ENCODE measurements around the gene CPLX1. TPM values are rescaled to one million over a fixed set of nuclear protein-coding genes. Genes with fewer than 3 reads are reported as not detected.
"Not testable (repeated sequence)": the region's sequence is repeated elsewhere in the genome, so short reads cannot be mapped to it uniquely, and the experiment has no call there.

The CPLX1 gene
- total and polyA plus RNA-seq, 2 donors (not counting 1 experiment from before 2014, with no cell fraction given): 0.03 to 0.66 TPM

- DNase-seq (ENCODE audit: low read depth in 2 of 2); H3K4me1 ChIP-seq (ENCODE audit: control insufficient read depth, extremely low read depth, insufficient read depth, low read length); H3K27me3 ChIP-seq (ENCODE audit: control insufficient read depth, insufficient read depth, low read length); H3K4me2 ChIP-seq (ENCODE audit: extremely low read depth, insufficient read depth, low read length); H2AFZ ChIP-seq (ENCODE audit: low read length); H3K9me3 ChIP-seq (ENCODE audit: control insufficient read depth, insufficient read depth, low read depth, low read length); H3K9ac ChIP-seq (ENCODE audit: insufficient read depth, low read length); H3K4me3 ChIP-seq (replicated peaks in 1 of 4; ENCODE audit: control extremely low read depth in 1 of 4, insufficient read depth in 1 of 4, low read depth in 3 of 4, low read length in 4 of 4); H3K27ac ChIP-seq (ENCODE audit: insufficient read depth, low read length); H4K20me1 ChIP-seq (ENCODE audit: control insufficient read depth, extremely low read depth, insufficient read depth, low read length): not testable (repeated sequence)
- peaks cover 26% of the 10 kb centered on the region for H3K36me3 ChIP-seq (ENCODE audit: control insufficient read depth, insufficient read depth, low read length)
- peaks cover 86% of the 10 kb centered on the region for H3K79me2 ChIP-seq (ENCODE audit: control insufficient read depth, insufficient read depth, low read length)
Measured at GRCh38 chr4:774419-775092, 51.4 kb downstream of the CPLX1 start.

- Histone ChIP-seq H3K4me1 (ENCODE audit: control insufficient read depth, extremely low read depth, insufficient read depth, low read length) (no peaks in the 10 kb centered on the region), H3K36me3 (ENCODE audit: control insufficient read depth, insufficient read depth, low read length) (peaks cover 26% of the 10 kb centered on the region), H3K27ac (ENCODE audit: insufficient read depth, low read length) (no peak overlapping the region), H3K4me3 (replicated peaks in 1 of 4; ENCODE audit: control extremely low read depth in 1 of 4, insufficient read depth in 1 of 4, low read depth in 3 of 4, low read length in 4 of 4) (no peak overlapping the region), H3K9me3 (ENCODE audit: control insufficient read depth, insufficient read depth, low read depth, low read length) (no peaks in the 10 kb centered on the region), H3K4me2 (ENCODE audit: extremely low read depth, insufficient read depth, low read length) (no peak overlapping the region), H2AFZ (ENCODE audit: low read length) (no peak overlapping the region), H3K79me2 (ENCODE audit: control insufficient read depth, insufficient read depth, low read length) (peaks cover 85% of the 10 kb centered on the region), H3K27me3 (ENCODE audit: control insufficient read depth, insufficient read depth, low read length) (no peaks in the 10 kb centered on the region), H4K20me1 (ENCODE audit: control insufficient read depth, extremely low read depth, insufficient read depth, low read length) (no peaks in the 10 kb centered on the region), H3K9ac (ENCODE audit: insufficient read depth, low read length) (no peak overlapping the region)
- no peak for DNase-seq (ENCODE audit: low read depth in 2 of 2)
- no peak for TF ChIP-seq EZH2 (IDR thresholded peaks at IDR 0.05; ENCODE audit: low read length, missing control alignments)
- TF ChIP-seq, protein P1, sequence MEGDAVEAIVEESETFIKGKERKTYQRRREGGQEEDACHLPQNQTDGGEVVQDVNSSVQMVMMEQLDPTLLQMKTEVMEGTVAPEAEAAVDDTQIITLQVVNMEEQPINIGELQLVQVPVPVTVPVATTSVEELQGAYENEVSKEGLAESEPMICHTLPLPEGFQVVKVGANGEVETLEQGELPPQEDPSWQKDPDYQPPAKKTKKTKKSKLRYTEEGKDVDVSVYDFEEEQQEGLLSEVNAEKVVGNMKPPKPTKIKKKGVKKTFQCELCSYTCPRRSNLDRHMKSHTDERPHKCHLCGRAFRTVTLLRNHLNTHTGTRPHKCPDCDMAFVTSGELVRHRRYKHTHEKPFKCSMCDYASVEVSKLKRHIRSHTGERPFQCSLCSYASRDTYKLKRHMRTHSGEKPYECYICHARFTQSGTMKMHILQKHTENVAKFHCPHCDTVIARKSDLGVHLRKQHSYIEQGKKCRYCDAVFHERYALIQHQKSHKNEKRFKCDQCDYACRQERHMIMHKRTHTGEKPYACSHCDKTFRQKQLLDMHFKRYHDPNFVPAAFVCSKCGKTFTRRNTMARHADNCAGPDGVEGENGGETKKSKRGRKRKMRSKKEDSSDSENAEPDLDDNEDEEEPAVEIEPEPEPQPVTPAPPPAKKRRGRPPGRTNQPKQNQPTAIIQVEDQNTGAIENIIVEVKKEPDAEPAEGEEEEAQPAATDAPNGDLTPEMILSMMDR (conservative IDR thresholded peaks at IDR 0.05 in 1 of 2, IDR thresholded peaks at IDR 0.05 in 1 of 2; ENCODE audit: low read depth in 1 of 2, low read length in 2 of 2): no peak
Measured at GRCh38 chr4:773214-773613, 52.7 kb downstream of the CPLX1 start.

DNA sequence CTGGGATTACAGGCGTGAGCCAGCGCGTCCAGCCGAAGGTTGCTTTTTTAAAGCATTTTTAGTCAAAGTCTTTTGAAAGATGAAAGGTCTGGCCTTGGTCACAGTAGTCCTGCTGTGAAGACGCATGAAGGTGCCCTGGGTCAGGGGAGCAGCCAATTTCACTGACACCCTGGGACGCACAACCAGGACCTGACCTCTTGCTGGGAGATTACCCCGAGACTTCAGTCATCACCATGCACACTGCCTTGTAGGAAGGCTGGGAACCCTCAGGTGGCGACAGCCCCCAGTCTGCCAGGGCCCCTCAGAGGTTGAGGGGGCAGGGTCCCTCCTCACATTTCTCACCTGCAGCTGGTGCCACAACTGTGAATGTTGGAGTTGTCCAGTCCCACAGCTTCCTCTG lies 53.2 kb downstream of the CPLX1 start:
- Histone ChIP-seq H3K4me1 (ENCODE audit: control insufficient read depth, extremely low read depth, insufficient read depth, low read length) (no peaks in the 10 kb centered on the region), H3K9me3 (ENCODE audit: control insufficient read depth, insufficient read depth, low read depth, low read length) (no peaks in the 10 kb centered on the region), H3K36me3 (ENCODE audit: control insufficient read depth, insufficient read depth, low read length) (peaks cover 26% of the 10 kb centered on the region), H3K27me3 (ENCODE audit: control insufficient read depth, insufficient read depth, low read length) (no peaks in the 10 kb centered on the region), H2AFZ (ENCODE audit: low read length) (no peak overlapping the region), H3K9ac (ENCODE audit: insufficient read depth, low read length) (no peak overlapping the region), H3K27ac (ENCODE audit: insufficient read depth, low read length) (no peak overlapping the region), H3K4me2 (ENCODE audit: extremely low read depth, insufficient read depth, low read length) (no peak overlapping the region), H3K4me3 (replicated peaks in 1 of 4; ENCODE audit: control extremely low read depth in 1 of 4, insufficient read depth in 1 of 4, low read depth in 3 of 4, low read length in 4 of 4) (no peak overlapping the region), H3K79me2 (ENCODE audit: control insufficient read depth, insufficient read depth, low read length) (peaks cover 84% of the 10 kb centered on the region), H4K20me1 (ENCODE audit: control insufficient read depth, extremely low read depth, insufficient read depth, low read length) (no peaks in the 10 kb centered on the region)
- TF ChIP-seq, protein P1 (conservative IDR thresholded peaks at IDR 0.05 in 1 of 2, IDR thresholded peaks at IDR 0.05 in 1 of 2; ENCODE audit: low read depth in 1 of 2, low read length in 2 of 2): no peak
- no peak for TF ChIP-seq EZH2 (IDR thresholded peaks at IDR 0.05; ENCODE audit: low read length, missing control alignments)
- DNase-seq (ENCODE audit: low read depth in 2 of 2): no peak
